Measurements from ENCODE around the gene FGF1. TPM values are rescaled to one million over a fixed set of nuclear protein-coding genes. Genes with fewer than 3 reads are reported as not detected.

The FGF1 gene
- total RNA-seq, 1 donor: not detected

DNA sequence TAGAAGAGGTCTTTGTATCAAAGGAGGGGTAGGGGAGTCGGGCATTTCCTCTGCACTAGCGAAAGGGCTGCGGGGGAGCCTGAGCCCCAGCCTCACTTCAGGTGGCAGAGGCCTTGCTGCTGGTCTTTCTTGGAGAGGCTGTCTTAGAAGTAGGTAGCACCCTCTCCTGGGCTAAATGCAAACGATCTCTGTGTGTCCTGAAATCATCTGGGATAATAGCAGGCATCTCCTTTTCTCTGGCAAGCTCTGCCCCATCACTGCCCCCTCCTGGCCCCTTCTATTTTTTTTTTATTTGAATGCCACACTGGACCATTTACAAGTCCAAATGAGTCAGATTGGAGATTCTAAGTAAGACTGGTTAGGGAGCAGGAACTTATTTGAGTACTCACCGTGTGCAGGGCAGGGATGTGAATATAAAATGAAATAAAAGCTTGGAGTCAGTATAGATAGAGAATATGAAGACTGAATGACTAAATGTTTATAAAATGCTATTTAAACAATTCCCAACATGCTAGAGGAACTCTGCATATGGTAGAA is 137.1 kb downstream of the FGF1 start:
- H3K4me3 ChIP-seq (ENCODE audit: low read length): no peak overlapping the region
- H3K27me3 ChIP-seq (ENCODE audit: insufficient read depth, low read length): peaks cover 39% of the 10 kb centered on the region
- no peaks in the 10 kb centered on the region for H3K4me1 ChIP-seq (ENCODE audit: insufficient read depth, low read length)
- no peaks in the 10 kb centered on the region for H3K9me3 ChIP-seq (ENCODE audit: low read depth, low read length)

DNA sequence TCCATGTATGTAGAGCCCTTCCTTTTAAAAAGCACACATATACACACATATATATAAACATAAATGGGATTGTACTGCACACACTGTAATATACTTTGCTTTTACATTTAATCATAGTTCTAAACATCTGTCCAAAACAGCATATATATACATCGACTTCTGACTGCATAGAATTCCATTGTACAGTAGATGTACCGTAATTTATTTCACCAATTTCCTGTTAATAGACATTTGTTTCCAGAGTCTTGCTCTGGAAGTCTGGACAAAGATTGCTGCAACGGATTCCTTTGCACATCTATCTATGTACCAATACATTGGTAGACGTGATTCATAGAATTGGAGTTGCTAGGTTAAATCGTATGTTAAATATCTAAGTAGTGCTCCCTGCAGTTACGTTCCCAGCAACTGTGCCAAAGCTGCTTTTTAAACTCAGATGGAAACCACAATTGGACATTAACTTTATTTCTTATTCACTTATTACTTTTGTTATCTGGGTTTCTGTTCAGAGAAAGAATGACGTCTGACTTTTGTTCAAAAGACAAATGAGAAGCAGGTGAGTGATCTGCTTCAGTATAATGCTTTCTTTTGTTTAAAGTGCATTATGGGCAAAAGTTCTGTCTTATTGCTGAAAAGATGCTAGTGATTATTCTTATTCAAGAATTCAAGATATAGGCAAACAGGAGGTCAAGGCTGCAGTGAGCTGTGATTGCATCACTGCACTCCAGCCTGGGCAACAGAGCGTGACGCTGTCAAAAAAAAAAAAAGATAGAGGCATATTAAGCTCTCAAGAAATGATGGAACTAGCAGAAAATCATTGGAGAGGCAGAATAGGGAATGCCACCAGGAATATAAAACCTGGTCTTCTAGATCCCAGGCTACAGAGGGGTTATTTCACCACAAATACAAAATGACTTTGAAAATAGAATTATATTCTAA is 138.2 kb downstream of the FGF1 start:
- Histone ChIP-seq H3K27me3 (ENCODE audit: insufficient read depth, low read length) (peaks cover 31% of the 10 kb centered on the region), H3K4me3 (ENCODE audit: low read length) (no peak overlapping the region), H3K9me3 (ENCODE audit: low read depth, low read length) (no peaks in the 10 kb centered on the region), H3K4me1 (ENCODE audit: insufficient read depth, low read length) (no peaks in the 10 kb centered on the region)

- no peak overlapping the region for H3K4me3 ChIP-seq (ENCODE audit: low read length)
- peaks cover 11% of the 10 kb centered on the region for H3K27me3 ChIP-seq (ENCODE audit: insufficient read depth, low read length)
- H3K9me3 ChIP-seq (ENCODE audit: low read depth, low read length): no peaks in the 10 kb centered on the region
- no peaks in the 10 kb centered on the region for H3K4me1 ChIP-seq (ENCODE audit: insufficient read depth, low read length)
Measured at GRCh38 chr5:142545650-142546322, 140.1 kb downstream of the FGF1 start.

- no peak overlapping the region for H3K4me3 ChIP-seq (ENCODE audit: low read length)
- no peaks in the 10 kb centered on the region for H3K9me3 ChIP-seq (ENCODE audit: low read depth, low read length)
- H3K27me3 ChIP-seq (ENCODE audit: insufficient read depth, low read length): peaks cover 4% of the 10 kb centered on the region
- no peaks in the 10 kb centered on the region for H3K4me1 ChIP-seq (ENCODE audit: insufficient read depth, low read length)
Measured at GRCh38 chr5:142544946-142545649, 140.8 kb downstream of the FGF1 start.

DNA sequence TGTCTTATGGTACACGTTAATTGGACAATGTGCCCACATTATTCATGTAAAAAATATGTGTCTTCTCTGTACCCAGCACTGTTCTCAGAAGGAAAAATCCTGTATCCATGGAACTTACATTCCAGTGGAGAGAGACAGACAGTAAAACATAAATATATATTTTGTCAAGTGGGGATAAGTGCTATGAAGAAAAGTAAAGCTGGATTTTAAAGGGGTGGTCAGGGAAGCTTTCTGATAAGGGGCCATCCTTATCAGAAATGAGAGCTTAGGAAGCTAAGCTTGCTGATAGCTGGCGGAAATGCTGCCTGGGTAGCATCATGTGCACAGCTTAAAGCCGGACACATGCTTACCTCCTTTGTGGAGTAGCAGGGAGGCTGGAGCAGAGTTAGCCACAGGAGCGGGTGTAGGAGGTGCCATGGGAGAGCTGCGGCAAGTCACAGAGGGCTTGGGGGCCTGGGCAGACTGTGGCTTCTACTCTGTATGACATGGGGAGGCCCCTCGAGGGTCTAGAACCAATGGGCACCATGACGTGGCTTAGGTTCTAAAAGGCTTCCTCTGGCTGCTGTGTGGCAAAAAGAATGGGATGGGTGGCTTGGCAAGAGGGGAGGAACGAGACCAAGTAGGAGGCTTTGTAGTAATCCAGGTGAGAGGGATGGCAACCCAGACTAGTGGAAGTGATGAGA is 141.7 kb downstream of the FGF1 start:
- Histone ChIP-seq H3K27me3 (ENCODE audit: insufficient read depth, low read length) (peaks cover 4% of the 10 kb centered on the region), H3K4me1 (ENCODE audit: insufficient read depth, low read length) (no peaks in the 10 kb centered on the region), H3K4me3 (ENCODE audit: low read length) (no peak overlapping the region)

GRCh38 chr5:142542906-142543305 is 143.0 kb downstream of the FGF1 start:
- H3K9me3 ChIP-seq (ENCODE audit: low read depth, low read length): no peaks in the 10 kb centered on the region
- H3K4me3 ChIP-seq (ENCODE audit: low read length): no peak overlapping the region
- peaks cover 4% of the 10 kb centered on the region for H3K27me3 ChIP-seq (ENCODE audit: insufficient read depth, low read length)
- H3K4me1 ChIP-seq (ENCODE audit: insufficient read depth, low read length): no peaks in the 10 kb centered on the region

More for the DNA sequence above, 141.7 kb downstream of the FGF1 start:
- no peaks in the 10 kb centered on the region for H3K9me3 ChIP-seq (ENCODE audit: low read depth, low read length)

Other genes with a start within 250 kb of the FGF1 start
- gene ARHGAP26, start 84.3 kb upstream of the FGF1 start, total RNA-seq: 53.6 TPM